ENCODE measurements around the gene MAEA. TPM values are rescaled to one million over a fixed set of nuclear protein-coding genes. Genes with fewer than 3 reads are reported as not detected.
"Not testable (repeated sequence)": the region's sequence is repeated elsewhere in the genome, so short reads cannot be mapped to it uniquely, and the experiment has no call there.

The MAEA gene
- total RNA-seq, 2 donors from 2014 or later: 48.8 to 72.7 TPM

GRCh38 chr4:1291091-1291490 is 1.4 kb downstream of the MAEA start:
- Histone ChIP-seq H3K4me3 (ENCODE audit: low read length) (peak overlapping the region; percentile 99), H3K4me1 (ENCODE audit: control insufficient read depth, insufficient read depth, low read length) (peaks cover 6% of the 10 kb centered on the region), H3K9ac (ENCODE audit: extremely low read depth, low read length, poor library complexity, severe bottlenecking) (peak overlapping the region; percentile 88), H3K36me3 (ENCODE audit: control insufficient read depth, insufficient read depth, low read length) (peaks cover 4% of the 10 kb centered on the region), H3K27me3 (ENCODE audit: control insufficient read depth, insufficient read depth, low read length, poor library complexity, severe bottlenecking) (no peaks in the 10 kb centered on the region), H3K9me3 (ENCODE audit: control insufficient read depth, low read length) (peaks cover 9% of the 10 kb centered on the region), H3K27ac (ENCODE audit: low read depth, low read length) (no peak overlapping the region)
- H3K4me1 Mint-ChIP-seq: peaks cover 19% of the 10 kb centered on the region
- TF ChIP-seq, protein P1, sequence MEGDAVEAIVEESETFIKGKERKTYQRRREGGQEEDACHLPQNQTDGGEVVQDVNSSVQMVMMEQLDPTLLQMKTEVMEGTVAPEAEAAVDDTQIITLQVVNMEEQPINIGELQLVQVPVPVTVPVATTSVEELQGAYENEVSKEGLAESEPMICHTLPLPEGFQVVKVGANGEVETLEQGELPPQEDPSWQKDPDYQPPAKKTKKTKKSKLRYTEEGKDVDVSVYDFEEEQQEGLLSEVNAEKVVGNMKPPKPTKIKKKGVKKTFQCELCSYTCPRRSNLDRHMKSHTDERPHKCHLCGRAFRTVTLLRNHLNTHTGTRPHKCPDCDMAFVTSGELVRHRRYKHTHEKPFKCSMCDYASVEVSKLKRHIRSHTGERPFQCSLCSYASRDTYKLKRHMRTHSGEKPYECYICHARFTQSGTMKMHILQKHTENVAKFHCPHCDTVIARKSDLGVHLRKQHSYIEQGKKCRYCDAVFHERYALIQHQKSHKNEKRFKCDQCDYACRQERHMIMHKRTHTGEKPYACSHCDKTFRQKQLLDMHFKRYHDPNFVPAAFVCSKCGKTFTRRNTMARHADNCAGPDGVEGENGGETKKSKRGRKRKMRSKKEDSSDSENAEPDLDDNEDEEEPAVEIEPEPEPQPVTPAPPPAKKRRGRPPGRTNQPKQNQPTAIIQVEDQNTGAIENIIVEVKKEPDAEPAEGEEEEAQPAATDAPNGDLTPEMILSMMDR (conservative IDR thresholded peaks at IDR 0.05): no peak
- peaks cover 6% of the 10 kb centered on the region for H3K27me3 Mint-ChIP-seq (ENCODE audit: insufficient read depth)
- WGBS, 2 experiments (ENCODE audit: insufficient coverage in 1 of 2, insufficient read length in 1 of 2): 85 to 93% methylated on average over 6 to 9 of the region's 9 CpGs
- no peak for DNase-seq
- H3K36me3 Mint-ChIP-seq (ENCODE audit: low read depth): peaks cover 15% of the 10 kb centered on the region
- H3K27ac Mint-ChIP-seq: peak overlapping the region; percentile 97
- H3K4me3 Mint-ChIP-seq: peak overlapping the region; percentile 93
- peaks cover 14% of the 10 kb centered on the region for H3K9me3 Mint-ChIP-seq

GRCh38 chr4:1291996-1292702 is 2.5 kb downstream of the MAEA start:
- H3K36me3 Mint-ChIP-seq (ENCODE audit: low read depth): peaks cover 22% of the 10 kb centered on the region
- WGBS, 2 experiments (ENCODE audit: insufficient coverage in 1 of 2, insufficient read length in 1 of 2): 91 to 98% methylated on average over 7 to 11 of the region's 11 CpGs
- H3K4me3 ChIP-seq (ENCODE audit: low read length): peak overlapping the region; percentile 99
- peaks cover 27% of the 10 kb centered on the region for H3K4me1 Mint-ChIP-seq
- TF ChIP-seq, protein P1 (conservative IDR thresholded peaks at IDR 0.05): no peak
- H3K9me3 ChIP-seq (ENCODE audit: control insufficient read depth, low read length): no peaks in the 10 kb centered on the region
- peaks cover 6% of the 10 kb centered on the region for H3K4me1 ChIP-seq (ENCODE audit: control insufficient read depth, insufficient read depth, low read length)
- H3K4me3 Mint-ChIP-seq: no peak overlapping the region
- peak overlapping the region; percentile 40 for H3K27ac Mint-ChIP-seq
- peaks cover 4% of the 10 kb centered on the region for H3K36me3 ChIP-seq (ENCODE audit: control insufficient read depth, insufficient read depth, low read length)
- no peak overlapping the region for H3K9ac ChIP-seq (ENCODE audit: extremely low read depth, low read length, poor library complexity, severe bottlenecking)
- H3K9me3 Mint-ChIP-seq: peaks cover 7% of the 10 kb centered on the region
- no peak overlapping the region for H3K27ac ChIP-seq (ENCODE audit: low read depth, low read length)
- peaks cover 2% of the 10 kb centered on the region for H3K27me3 Mint-ChIP-seq (ENCODE audit: insufficient read depth)
- peak; percentile 32 for DNase-seq
- no peaks in the 10 kb centered on the region for H3K27me3 ChIP-seq (ENCODE audit: control insufficient read depth, insufficient read depth, low read length, poor library complexity, severe bottlenecking)

GRCh38 chr4:1292703-1293011 is 3.0 kb downstream of the MAEA start:
- H3K27ac Mint-ChIP-seq; H3K27ac ChIP-seq (ENCODE audit: low read depth, low read length); H3K4me1 ChIP-seq (ENCODE audit: control insufficient read depth, insufficient read depth, low read length); DNase-seq; H3K27me3 ChIP-seq (ENCODE audit: control insufficient read depth, insufficient read depth, low read length, poor library complexity, severe bottlenecking); H3K9me3 ChIP-seq (ENCODE audit: control insufficient read depth, low read length); H3K27me3 Mint-ChIP-seq (ENCODE audit: insufficient read depth); H3K36me3 ChIP-seq (ENCODE audit: control insufficient read depth, insufficient read depth, low read length); H3K9me3 Mint-ChIP-seq; H3K9ac ChIP-seq (ENCODE audit: extremely low read depth, low read length, poor library complexity, severe bottlenecking); H3K4me3 ChIP-seq (ENCODE audit: low read length); H3K4me3 Mint-ChIP-seq: not testable (repeated sequence)
- peaks cover 26% of the 10 kb centered on the region for H3K36me3 Mint-ChIP-seq (ENCODE audit: low read depth)
- 87% methylated on average over 8 of the region's 8 CpGs; no CpG with 5 or more reads in 1 of the 2 experiments for WGBS, 2 experiments (ENCODE audit: insufficient coverage in 1 of 2, insufficient read length in 1 of 2)
- peaks cover 32% of the 10 kb centered on the region for H3K4me1 Mint-ChIP-seq

All from endodermal cell (in vitro differentiated cells).